Ishikawa (cell line): ENCODE data around the gene HGD.

Source experiments
- CEBPB ChIP-seq: IDR thresholded peaks from 2 replicates; pipeline ENCODE4 v1.6.1; 2012
- EP300 ChIP-seq: IDR thresholded peaks from 2 replicates; pipeline ENCODE4 v1.6.1; 2012; ENCODE audit warnings: borderline replicate concordance
- MAX ChIP-seq: IDR thresholded peaks from 2 replicates; pipeline ENCODE4 v1.6.1; 2012
- RAD21 ChIP-seq: IDR thresholded peaks from 2 replicates; pipeline ENCODE4 v1.6.1; 2012; ENCODE audit warnings: low read depth
- REST ChIP-seq: IDR thresholded peaks from 2 replicates; pipeline ENCODE4 v1.6.1; 2012; ENCODE audit warnings: low read depth, mild to moderate bottlenecking
- TAF1 ChIP-seq: IDR thresholded peaks from 2 replicates; pipeline ENCODE4 v1.6.1; 2012; ENCODE audit warnings: low read depth, mild to moderate bottlenecking
- USF1 ChIP-seq: IDR thresholded peaks from 2 replicates; pipeline ENCODE4 v1.6.1; 2012
- YY1 ChIP-seq: IDR thresholded peaks from 2 replicates; pipeline ENCODE4 v1.6.1; 2012; ENCODE audit warnings: low read depth
- ZBTB7A ChIP-seq: IDR thresholded peaks from 2 replicates; pipeline ENCODE4 v1.6.1; 2012; ENCODE audit warnings: low read depth

GRCh38 chr3:120659834-120660233 is 22.2 kb downstream of the HGD start:
- TF ChIP-seq REST: no peak
- TF ChIP-seq RAD21: no peak
- no peak for TF ChIP-seq EP300
- no peak for TF ChIP-seq TAF1
- no peak for TF ChIP-seq YY1
- no peak for TF ChIP-seq CEBPB
- no peak for TF ChIP-seq MAX
- TF ChIP-seq USF1: no peak
- TF ChIP-seq ZBTB7A: no peak
